ENCODE data around the gene SLC7A14. TPM values are rescaled to one million over a fixed set of nuclear protein-coding genes. Genes with fewer than 3 reads are reported as not detected.

Gene SLC7A14
- total and polyA plus RNA-seq, 2 of the 13 experiments (the other 11 are each of a cell fraction or from before 2014, with no cell fraction given) = not detected

- TF ChIP-seq ARID5B (CRISPR knock-in tag; IDR thresholded peaks at IDR 0.05) (peak; percentile 70; the same call in 1 of the 2 replicates), TBX2 (CRISPR knock-in tag; IDR thresholded peaks at IDR 0.05; ENCODE audit: borderline replicate concordance) (peak; percentile 86), PREB (CRISPR knock-in tag; IDR thresholded peaks at IDR 0.05) (no peak), GABPA (IDR thresholded peaks at IDR 0.05; ENCODE audit: low read depth, low read length) (no peak), GABPA (CRISPR knock-in tag; IDR thresholded peaks at IDR 0.05; ENCODE audit: low read depth) (peak; percentile 19; the same call in 1 of the 2 replicates), ZNF691 (CRISPR knock-in tag; IDR thresholded peaks at IDR 0.05; ENCODE audit: borderline replicate concordance, low read depth) (no peak), PHF20 (CRISPR knock-in tag; IDR thresholded peaks at IDR 0.05) (peak; percentile 47; the same call in 1 of the 2 replicates), YEATS2 (CRISPR knock-in tag; IDR thresholded peaks at IDR 0.05; ENCODE audit: borderline replicate concordance) (peak; percentile 11; the same call in 1 of the 2 replicates), ZKSCAN1 (IDR thresholded peaks at IDR 0.05; ENCODE audit: low read length) (no peak), SP5 (CRISPR knock-in tag; IDR thresholded peaks at IDR 0.05; ENCODE audit: borderline replicate concordance, low read depth) (peak; percentile 59; the same call in 1 of the 2 replicates), ZNF670 (CRISPR knock-in tag; IDR thresholded peaks at IDR 0.05; ENCODE audit: borderline replicate concordance) (no peak), PRDM15 (CRISPR knock-in tag; IDR thresholded peaks at IDR 0.05) (no peak), MLXIP (CRISPR knock-in tag; IDR thresholded peaks at IDR 0.05; ENCODE audit: borderline replicate concordance) (no peak), POLR2AphosphoS2 (IDR thresholded peaks at IDR 0.05; ENCODE audit: low read depth, low read length) (no peak)
These were observed 160.2 kb downstream of the SLC7A14 start (continued) for GRCh38 chr3:170425491-170426239.
